Measurements from ENCODE around the gene PDE2A. TPM values are rescaled to one million over a fixed set of nuclear protein-coding genes. Genes with fewer than 3 reads are reported as not detected.
A peak's percentile ranks its signal among the peaks of the same experiment; 100 is the strongest.

The PDE2A gene
- total and polyA plus RNA-seq, 2 experiments from 2014 or later, result 0.60 to 2.2 TPM

DNA sequence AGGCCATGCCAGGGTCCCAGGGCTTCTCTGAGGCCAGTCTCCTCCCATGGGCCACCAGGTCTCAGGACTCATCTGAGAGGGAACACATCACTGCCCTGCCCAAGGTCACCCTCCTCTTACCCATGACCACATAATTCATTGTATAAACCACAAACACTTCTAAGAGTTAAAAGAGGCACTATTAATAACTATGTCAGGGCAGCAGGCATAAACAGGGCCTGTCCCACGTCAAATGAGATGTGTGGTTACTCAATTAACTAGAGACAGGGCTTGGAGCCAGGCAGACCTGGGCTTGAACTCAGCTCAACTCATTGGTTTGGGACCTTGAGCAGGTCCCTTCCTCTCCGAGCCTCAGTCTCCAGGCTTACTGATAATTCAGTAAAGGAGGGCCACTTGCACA lies 44.9 kb upstream of the PDE2A start:
- Histone ChIP-seq H2AFZ (no peak overlapping the region), H3K27me3 (no peaks in the 10 kb centered on the region), H4K20me1 (ENCODE audit: insufficient read depth, poor library complexity, severe bottlenecking) (peaks cover 49% of the 10 kb centered on the region), H3K36me3 (replicated peaks; ENCODE audit: insufficient read depth, low read depth) (no peaks in the 10 kb centered on the region), H3K79me2 (peaks cover 85% of the 10 kb centered on the region), H3K4me2 (peak overlapping the region; percentile 93), H3K4me3 (no peak overlapping the region), H3K4me1 (ENCODE audit: insufficient read depth) (peaks cover 27% of the 10 kb centered on the region), H3K9me3 (ENCODE audit: low read depth) (no peaks in the 10 kb centered on the region), H3K9me2 (replicated peaks; ENCODE audit: insufficient read depth) (no peaks in the 10 kb centered on the region), H3K27ac (no peak overlapping the region)
- TF ChIP-seq, protein P1, sequence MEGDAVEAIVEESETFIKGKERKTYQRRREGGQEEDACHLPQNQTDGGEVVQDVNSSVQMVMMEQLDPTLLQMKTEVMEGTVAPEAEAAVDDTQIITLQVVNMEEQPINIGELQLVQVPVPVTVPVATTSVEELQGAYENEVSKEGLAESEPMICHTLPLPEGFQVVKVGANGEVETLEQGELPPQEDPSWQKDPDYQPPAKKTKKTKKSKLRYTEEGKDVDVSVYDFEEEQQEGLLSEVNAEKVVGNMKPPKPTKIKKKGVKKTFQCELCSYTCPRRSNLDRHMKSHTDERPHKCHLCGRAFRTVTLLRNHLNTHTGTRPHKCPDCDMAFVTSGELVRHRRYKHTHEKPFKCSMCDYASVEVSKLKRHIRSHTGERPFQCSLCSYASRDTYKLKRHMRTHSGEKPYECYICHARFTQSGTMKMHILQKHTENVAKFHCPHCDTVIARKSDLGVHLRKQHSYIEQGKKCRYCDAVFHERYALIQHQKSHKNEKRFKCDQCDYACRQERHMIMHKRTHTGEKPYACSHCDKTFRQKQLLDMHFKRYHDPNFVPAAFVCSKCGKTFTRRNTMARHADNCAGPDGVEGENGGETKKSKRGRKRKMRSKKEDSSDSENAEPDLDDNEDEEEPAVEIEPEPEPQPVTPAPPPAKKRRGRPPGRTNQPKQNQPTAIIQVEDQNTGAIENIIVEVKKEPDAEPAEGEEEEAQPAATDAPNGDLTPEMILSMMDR (IDR thresholded peaks at IDR 0.05; ENCODE audit: poor library complexity), result no peak
- TF ChIP-seq EZH2phosphoT487 (IDR thresholded peaks at IDR 0.05; ENCODE audit: low read depth, severe bottlenecking, unreplicated experiment) (no peak), EZH2 (IDR thresholded peaks at IDR 0.05; ENCODE audit: borderline replicate concordance) (no peak)
- DNase-seq (ENCODE audit: low spot score), result no peak
- WGBS (ENCODE audit: low lambda C conversion rate, missing lambda C conversion rate), result 68% methylated on average over 2 of the region's 2 CpGs

GRCh38 chr11:72718101-72718501 lies 43.9 kb upstream of the PDE2A start:
- whole genome bisulfite sequencing (ENCODE audit: low lambda C conversion rate, missing lambda C conversion rate), result 88% methylated on average over 9 of the region's 9 CpGs
- Histone ChIP-seq H4K20me1 (ENCODE audit: insufficient read depth, poor library complexity, severe bottlenecking) (peaks cover 49% of the 10 kb centered on the region), H3K4me2 (no peak overlapping the region), H3K4me1 (ENCODE audit: insufficient read depth) (peaks cover 30% of the 10 kb centered on the region), H3K4me3 (no peak overlapping the region), H3K9me2 (replicated peaks; ENCODE audit: insufficient read depth) (no peaks in the 10 kb centered on the region), H3K27me3 (no peaks in the 10 kb centered on the region), H3K9me3 (ENCODE audit: low read depth) (no peaks in the 10 kb centered on the region), H2AFZ (no peak overlapping the region), H3K36me3 (replicated peaks; ENCODE audit: insufficient read depth, low read depth) (no peaks in the 10 kb centered on the region), H3K27ac (no peak overlapping the region), H3K79me2 (peaks cover 76% of the 10 kb centered on the region)
- TF ChIP-seq EZH2phosphoT487 (IDR thresholded peaks at IDR 0.05; ENCODE audit: low read depth, severe bottlenecking, unreplicated experiment), result no peak
- no peak for TF ChIP-seq EZH2 (IDR thresholded peaks at IDR 0.05; ENCODE audit: borderline replicate concordance)
- TF ChIP-seq, protein P1 (IDR thresholded peaks at IDR 0.05; ENCODE audit: poor library complexity), result no peak
- DNase-seq (ENCODE audit: low spot score), result no peak

DNA sequence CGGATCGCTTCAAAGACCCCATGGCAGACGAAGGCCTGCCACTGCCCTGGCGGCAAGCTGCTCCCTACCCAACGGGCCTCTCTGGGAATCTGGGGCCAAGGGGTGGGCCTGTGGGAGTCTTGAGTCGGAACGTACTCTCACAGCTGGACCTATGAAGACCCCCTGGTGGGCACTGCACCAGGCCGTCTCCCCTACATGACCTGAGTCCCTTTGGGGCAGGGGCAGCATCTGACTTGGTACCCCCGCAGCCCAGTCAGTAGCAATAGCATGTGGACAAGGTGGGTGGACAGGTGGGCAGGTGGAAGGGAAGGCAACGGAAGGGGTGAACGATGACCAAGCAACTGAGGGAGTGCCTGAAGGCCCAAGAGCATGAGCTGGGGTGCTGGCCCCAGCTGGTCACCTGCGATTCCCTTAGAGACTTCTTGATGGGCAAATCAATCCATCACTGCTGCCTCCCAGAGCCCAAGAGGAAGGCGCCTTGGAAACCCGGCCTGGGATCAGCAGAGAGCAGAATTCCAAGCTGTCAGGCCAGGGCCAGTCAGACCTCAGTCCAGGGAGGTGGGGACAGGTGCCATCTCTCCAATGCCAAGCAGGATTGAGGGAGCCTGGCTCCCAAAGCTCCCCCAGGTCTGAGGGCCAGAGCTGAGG lies 42.7 kb upstream of the PDE2A start:
- Histone ChIP-seq H3K4me3 (no peak overlapping the region), H3K27me3 (no peaks in the 10 kb centered on the region), H3K4me2 (no peak overlapping the region), H3K4me1 (ENCODE audit: insufficient read depth) (peaks cover 29% of the 10 kb centered on the region), H2AFZ (no peak overlapping the region), H3K9me3 (ENCODE audit: low read depth) (no peaks in the 10 kb centered on the region), H3K36me3 (replicated peaks; ENCODE audit: insufficient read depth, low read depth) (no peaks in the 10 kb centered on the region), H3K27ac (no peak overlapping the region), H3K79me2 (peaks cover 75% of the 10 kb centered on the region), H4K20me1 (ENCODE audit: insufficient read depth, poor library complexity, severe bottlenecking) (peaks cover 49% of the 10 kb centered on the region), H3K9me2 (replicated peaks; ENCODE audit: insufficient read depth) (no peaks in the 10 kb centered on the region)
- DNase-seq (ENCODE audit: low spot score), result no peak
- TF ChIP-seq EZH2phosphoT487 (IDR thresholded peaks at IDR 0.05; ENCODE audit: low read depth, severe bottlenecking, unreplicated experiment) (no peak), EZH2 (IDR thresholded peaks at IDR 0.05; ENCODE audit: borderline replicate concordance) (no peak)
- TF ChIP-seq, protein P1 (IDR thresholded peaks at IDR 0.05; ENCODE audit: poor library complexity), result no peak
- WGBS (ENCODE audit: low lambda C conversion rate, missing lambda C conversion rate), result 93% methylated on average over 14 of the region's 14 CpGs
